Keratinocyte (primary cell): ENCODE results near the gene DIDO1.

ENCODE experiments used
- EZH2 ChIP-seq: IDR thresholded peaks from one replicate; pipeline ENCODE4 v1.6.1; 2012; ENCODE audit warnings: inconsistent platforms, mild to moderate bottlenecking, low read length, moderate library complexity
- TF ChIP-seq, protein P1 (sequence below), 3 experiments: IDR thresholded peaks in 1 of 3; conservative IDR thresholded peaks in 1 of 3; optimal IDR thresholded peaks in 1 of 3; 2 replicates in 2 of 3; 3 replicates in 1 of 3; pipeline versions ENCODE3 to v1.5.1; 2011; ENCODE audit warnings: low read length in 3 of 3, mild to moderate bottlenecking in 3 of 3, moderate library complexity in 2 of 3, control low read depth in 1 of 3, inconsistent platforms in 1 of 3; ENCODE audit not compliant: insufficient read depth in 2 of 3; ENCODE audit errors: extremely low read depth in 1 of 3

DNA sequence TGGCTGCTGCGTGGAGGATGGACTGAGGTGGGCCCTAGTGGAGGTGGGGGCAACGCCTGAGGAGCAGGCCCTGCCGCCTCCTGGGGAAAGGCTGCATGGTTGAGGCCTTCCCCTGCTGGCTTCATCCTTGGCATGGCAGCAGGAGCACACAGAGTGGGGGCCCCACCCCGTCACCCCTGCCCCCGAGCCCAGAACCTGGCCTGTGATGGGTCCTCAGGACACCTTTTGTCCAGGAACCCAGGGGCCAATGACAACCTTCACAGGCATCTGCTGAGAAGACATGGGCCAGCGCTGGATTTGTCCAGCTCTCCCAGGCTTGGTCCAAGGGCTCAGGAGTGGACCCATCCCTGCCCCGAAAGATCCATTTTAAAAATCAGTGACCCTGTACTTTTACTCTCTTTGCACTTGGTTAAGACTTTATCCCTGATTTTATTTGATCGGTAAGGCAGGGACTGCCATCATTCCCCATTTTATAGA is 25.6 kb upstream of the DIDO1 start:
- TF ChIP-seq, protein P1, sequence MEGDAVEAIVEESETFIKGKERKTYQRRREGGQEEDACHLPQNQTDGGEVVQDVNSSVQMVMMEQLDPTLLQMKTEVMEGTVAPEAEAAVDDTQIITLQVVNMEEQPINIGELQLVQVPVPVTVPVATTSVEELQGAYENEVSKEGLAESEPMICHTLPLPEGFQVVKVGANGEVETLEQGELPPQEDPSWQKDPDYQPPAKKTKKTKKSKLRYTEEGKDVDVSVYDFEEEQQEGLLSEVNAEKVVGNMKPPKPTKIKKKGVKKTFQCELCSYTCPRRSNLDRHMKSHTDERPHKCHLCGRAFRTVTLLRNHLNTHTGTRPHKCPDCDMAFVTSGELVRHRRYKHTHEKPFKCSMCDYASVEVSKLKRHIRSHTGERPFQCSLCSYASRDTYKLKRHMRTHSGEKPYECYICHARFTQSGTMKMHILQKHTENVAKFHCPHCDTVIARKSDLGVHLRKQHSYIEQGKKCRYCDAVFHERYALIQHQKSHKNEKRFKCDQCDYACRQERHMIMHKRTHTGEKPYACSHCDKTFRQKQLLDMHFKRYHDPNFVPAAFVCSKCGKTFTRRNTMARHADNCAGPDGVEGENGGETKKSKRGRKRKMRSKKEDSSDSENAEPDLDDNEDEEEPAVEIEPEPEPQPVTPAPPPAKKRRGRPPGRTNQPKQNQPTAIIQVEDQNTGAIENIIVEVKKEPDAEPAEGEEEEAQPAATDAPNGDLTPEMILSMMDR (optimal IDR thresholded peaks at IDR 0.05 in 1 of 3, IDR thresholded peaks at IDR 0.05 in 1 of 3, conservative IDR thresholded peaks at IDR 0.05 in 1 of 3; ENCODE audit: extremely low read depth in 1 of 3, insufficient read depth in 2 of 3, low read length in 3 of 3): no peak
- TF ChIP-seq EZH2: no peak
